Brain microvascular endothelial cell (primary cell): Measurements from ENCODE around the gene RDH5.

Source experiments
- DNase-seq: peaks from one replicate; pipeline ENCODE4 v3.0.0-alpha.2; 2020
- H3K27ac ChIP-seq: fragments of 250-450 bp; sonication (Bioruptor Pico); 2 replicates; pipeline ENCODE4 v1.5.1; 2020; ENCODE audit warnings: mild to moderate bottlenecking, moderate library complexity
- H3K27me3 ChIP-seq: fragments of 250-450 bp; sonication (Bioruptor Pico); replicated peaks from 2 replicates; pipeline ENCODE4 v1.5.1; 2020; ENCODE audit warnings: mild to moderate bottlenecking
- H3K36me3 ChIP-seq: fragments of 250-450 bp; sonication (Bioruptor Pico); replicated peaks from 2 replicates; pipeline ENCODE4 v1.5.1; 2020; ENCODE audit warnings: mild to moderate bottlenecking
- H3K4me3 ChIP-seq: 2 replicates; pipeline ENCODE4 v1.5.1; 2011; ENCODE audit warnings: low read depth, mild to moderate bottlenecking, control low read depth, low read length, moderate library complexity
- CTCF ChIP-seq: IDR thresholded peaks from 2 replicates; pipeline ENCODE4 v1.5.1; 2011; ENCODE audit warnings: low read depth, mild to moderate bottlenecking, moderate library complexity, low read length, control low read depth, inconsistent platforms; ENCODE audit errors: missing control alignments
- in situ Hi-C: cut with HindIII; loops from 2 replicates; pipeline ENCODE4 v1.10.0; 2017; ENCODE audit warnings: low sequenced_read_pairs, low pct_ligation_motif_present

The RDH5 gene

DNA sequence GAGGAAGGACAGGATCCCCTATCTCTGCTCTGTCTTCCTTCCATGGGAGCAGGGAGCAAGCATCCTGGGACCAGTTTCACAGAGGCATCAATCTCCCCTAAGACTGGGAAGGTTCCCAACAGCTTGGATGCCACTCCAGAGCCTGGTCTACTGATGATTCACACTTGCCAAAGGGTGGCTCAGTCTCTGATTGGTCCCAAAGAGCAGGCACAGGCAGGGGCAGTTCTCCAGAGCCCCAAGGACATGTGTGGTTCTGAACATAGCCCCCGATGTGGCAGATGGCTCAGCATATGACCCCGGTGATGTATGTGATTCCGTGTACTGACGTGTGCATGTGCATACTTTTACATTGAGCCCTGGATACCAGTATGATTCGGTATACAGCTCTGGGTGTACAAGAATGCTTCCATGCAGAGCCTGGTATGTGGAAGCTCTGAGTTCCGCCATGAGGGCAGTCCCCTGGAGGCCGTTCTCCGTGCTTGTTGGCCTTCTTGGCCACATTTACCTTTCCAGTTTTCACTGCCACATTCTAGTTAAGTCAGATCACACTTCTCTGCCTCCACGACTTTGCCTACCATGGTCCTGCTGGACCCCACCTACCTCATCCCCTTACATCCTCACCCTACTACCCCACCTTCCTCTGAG, 33.7 kb upstream of the RDH5 start:
- Histone ChIP-seq H3K27ac (no peak overlapping the region), H3K36me3 (no peaks in the 10 kb centered on the region), H3K27me3 (no peaks in the 10 kb centered on the region), H3K4me3 (no peak overlapping the region)
- in situ Hi-C loops: no loop called here
- no peak for DNase-seq
- TF ChIP-seq CTCF: no peak

GRCh38 chr12:55687746-55688145, 32.4 kb upstream of the RDH5 start:
- in situ Hi-C loops: no loop called here
- no peak overlapping the region for H3K27ac ChIP-seq
- TF ChIP-seq CTCF: no peak
- no peaks in the 10 kb centered on the region for H3K36me3 ChIP-seq
- no peak overlapping the region for H3K4me3 ChIP-seq
- H3K27me3 ChIP-seq: no peaks in the 10 kb centered on the region
- DNase-seq: no peak

GRCh38 chr12:55688716-55689655, 31.2 kb upstream of the RDH5 start:
- no peak overlapping the region for H3K4me3 ChIP-seq
- H3K27ac ChIP-seq: no peak overlapping the region
- DNase-seq: no peak
- in situ Hi-C loops: no loop called here
- H3K36me3 ChIP-seq: no peaks in the 10 kb centered on the region
- H3K27me3 ChIP-seq: no peaks in the 10 kb centered on the region
- TF ChIP-seq CTCF: no peak

GRCh38 chr12:55692631-55693322, 27.4 kb upstream of the RDH5 start:
- no peak for TF ChIP-seq CTCF
- no peaks in the 10 kb centered on the region for H3K27me3 ChIP-seq
- no peak for DNase-seq
- no peak overlapping the region for H3K27ac ChIP-seq
- no peaks in the 10 kb centered on the region for H3K36me3 ChIP-seq
- no peak overlapping the region for H3K4me3 ChIP-seq
- in situ Hi-C loops: no loop called here

DNA sequence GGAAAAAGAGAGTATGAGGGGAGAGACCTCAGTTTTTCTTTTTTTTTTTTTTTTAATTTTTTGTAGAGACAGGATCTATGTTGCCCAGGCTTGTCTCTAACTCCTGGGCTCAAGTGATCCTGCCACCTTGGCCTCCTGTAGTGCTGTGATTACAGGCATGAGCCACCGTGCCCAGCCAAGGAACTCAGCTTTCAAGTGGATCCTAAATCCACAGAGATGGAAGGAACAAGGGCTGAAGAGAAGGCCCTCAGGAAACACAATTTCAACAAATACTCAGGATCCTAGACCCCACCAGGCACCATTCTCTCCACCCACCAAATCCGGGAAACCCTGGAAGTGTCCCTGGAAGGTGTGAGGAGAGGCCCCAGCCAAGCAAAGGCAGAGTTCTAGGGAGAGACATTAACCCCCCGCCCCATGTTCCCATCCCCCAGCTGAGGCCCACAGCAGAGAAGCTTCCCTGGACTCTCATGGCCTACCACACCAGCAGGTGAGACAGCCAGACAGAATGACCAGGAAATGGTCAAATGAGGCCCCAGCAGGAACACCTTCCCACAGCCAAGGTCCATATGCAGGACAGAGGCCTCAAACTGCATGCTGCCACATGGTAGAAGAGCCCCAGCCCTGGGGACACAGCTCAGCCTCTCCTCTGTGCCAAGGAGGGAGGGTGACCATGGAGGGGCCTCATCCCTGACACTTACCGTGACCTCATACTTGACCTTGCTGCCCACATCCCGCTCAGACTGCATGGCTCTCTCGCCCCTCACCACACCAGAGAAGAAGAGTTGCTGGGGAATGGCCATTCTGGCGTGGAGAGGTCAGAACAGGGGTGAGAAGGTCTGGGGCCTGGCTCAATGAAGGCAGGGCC, 26.6 kb upstream of the RDH5 start:
- no peak for DNase-seq
- in situ Hi-C loops: no loop called here
- H3K27me3 ChIP-seq: no peaks in the 10 kb centered on the region
- no peaks in the 10 kb centered on the region for H3K36me3 ChIP-seq
- no peak overlapping the region for H3K4me3 ChIP-seq
- H3K27ac ChIP-seq: no peak overlapping the region
- TF ChIP-seq CTCF: no peak
